CD1c-positive myeloid dendritic cell (primary cell): ENCODE results near the gene SIGLEC14.
"Not testable (repeated sequence)": the region's sequence is repeated elsewhere in the genome, so short reads cannot be mapped to it uniquely, and the experiment has no call there.

ENCODE experiments used
- DNase-seq: peaks from one replicate; pipeline ENCODE4 v3.0.0-alpha.2; 2016; ENCODE audit errors: extremely low spot score

Gene SIGLEC14, protein sequence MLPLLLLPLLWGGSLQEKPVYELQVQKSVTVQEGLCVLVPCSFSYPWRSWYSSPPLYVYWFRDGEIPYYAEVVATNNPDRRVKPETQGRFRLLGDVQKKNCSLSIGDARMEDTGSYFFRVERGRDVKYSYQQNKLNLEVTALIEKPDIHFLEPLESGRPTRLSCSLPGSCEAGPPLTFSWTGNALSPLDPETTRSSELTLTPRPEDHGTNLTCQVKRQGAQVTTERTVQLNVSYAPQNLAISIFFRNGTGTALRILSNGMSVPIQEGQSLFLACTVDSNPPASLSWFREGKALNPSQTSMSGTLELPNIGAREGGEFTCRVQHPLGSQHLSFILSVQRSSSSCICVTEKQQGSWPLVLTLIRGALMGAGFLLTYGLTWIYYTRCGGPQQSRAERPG

DNA sequence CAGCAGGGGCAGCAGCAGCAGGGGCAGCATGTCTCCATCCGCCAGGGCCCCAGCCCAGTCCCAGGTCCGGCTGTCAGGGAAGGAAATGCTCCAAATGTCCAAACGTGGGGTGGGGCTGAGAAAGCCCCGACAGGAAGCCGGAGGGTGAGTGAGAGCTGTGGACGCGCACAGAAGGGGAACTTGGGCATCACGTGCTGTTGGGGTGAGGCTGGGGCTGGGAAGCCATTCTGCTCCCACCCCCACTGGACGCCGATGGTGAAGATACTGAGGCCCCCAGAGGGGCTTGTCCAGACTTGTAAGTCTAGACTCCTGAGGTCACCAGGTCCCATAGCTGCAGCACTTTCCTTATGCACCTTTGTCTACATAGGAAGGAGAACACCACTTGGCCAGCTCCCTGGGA, at the start of gene SIGLEC14:
Gene SIGLEC14, minus strand, starts transcription at position 96 of the 400 bp plus-strand sequence. Its CDS starts 66 bp downstream, at position 30.
- DNase-seq: not testable (repeated sequence)

DNA sequence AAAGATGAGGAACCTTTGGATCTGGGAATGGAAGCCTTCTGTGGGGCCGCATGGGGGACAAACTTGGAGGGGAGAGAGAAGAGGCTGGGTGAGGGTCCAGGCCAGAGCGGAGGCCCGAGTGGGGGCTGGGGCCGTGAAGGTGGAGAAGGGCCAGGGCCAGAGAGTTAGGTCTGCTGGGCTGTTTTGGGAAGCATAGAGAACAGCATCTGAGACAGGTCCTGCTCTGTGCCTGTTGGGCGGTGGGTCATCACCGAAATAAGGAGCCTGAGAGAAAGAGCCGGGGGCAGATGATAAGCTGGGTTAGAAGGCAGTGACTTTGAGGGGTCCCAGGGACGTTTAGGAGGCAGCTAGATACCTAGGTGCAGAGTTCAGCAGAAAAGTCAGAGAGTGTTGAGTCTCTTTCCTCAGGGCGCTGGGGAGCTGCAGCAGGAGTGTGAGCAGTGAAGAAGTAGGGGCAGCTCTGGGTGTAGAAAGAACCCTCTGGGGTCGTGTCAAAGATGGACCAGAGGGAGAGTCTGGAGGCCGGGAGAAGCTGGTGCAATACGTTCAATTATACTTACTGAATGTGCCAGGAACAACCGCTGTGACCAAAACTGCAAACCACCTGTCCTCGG, 49.2 kb upstream of the SIGLEC14 start:
- no peak for DNase-seq

DNA sequence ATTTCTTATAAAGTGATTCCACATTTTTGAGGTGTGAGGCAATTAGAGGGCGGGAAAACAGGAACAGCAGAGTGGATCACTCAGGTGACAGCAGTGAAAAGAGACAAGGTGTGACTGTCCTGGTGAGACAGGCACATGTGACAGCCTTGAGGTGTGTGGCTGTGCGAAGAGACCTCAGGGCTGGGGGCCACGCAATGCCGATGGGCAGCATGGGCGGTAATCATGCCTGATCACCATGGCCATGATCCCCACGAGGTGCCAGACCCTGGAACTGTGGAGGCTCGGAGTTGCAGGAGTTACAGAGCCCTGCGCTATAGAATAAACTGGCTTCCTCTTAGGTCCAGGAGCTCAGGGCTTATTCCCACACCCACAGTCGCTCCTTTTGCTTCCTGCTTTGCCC, 48.5 kb upstream of the SIGLEC14 start:
- DNase-seq: peak; percentile 51

DNA sequence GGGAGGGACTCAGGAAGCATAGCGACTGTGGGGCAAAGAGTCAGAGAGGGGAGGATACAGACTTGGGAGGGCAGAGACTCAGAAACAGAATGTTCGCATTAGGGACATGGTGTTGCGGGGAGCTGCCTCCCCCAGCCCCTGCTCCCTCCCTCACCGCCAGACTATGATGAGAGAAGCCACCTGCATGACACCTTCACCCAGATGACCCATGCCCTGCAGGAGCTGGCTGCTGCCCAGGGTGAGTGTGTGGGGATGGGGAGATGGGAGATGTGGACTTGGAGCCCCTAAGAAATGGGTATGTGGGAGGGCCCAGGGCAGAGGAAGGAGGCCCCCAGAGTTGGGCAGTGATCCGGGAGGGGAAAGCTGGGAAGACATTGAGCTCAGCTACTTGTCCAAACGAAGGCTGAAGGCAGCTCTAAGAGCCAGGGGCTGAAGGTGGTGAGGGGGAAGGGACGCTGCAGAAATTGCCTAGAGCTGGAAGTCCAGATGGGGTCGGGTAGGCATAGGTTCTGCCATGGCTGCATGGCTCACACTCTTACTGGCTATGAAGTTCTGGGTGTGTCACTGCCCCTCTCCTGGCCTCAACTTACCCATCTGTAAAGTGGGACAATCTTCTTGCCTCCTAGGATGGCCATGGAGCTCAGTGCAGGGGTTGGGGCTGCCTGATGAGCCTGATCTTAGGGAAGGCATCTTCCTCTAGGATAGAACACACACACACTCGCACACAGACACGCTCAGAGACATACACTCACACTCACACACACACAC, 47.9 kb upstream of the SIGLEC14 start:
- no peak for DNase-seq

DNA sequence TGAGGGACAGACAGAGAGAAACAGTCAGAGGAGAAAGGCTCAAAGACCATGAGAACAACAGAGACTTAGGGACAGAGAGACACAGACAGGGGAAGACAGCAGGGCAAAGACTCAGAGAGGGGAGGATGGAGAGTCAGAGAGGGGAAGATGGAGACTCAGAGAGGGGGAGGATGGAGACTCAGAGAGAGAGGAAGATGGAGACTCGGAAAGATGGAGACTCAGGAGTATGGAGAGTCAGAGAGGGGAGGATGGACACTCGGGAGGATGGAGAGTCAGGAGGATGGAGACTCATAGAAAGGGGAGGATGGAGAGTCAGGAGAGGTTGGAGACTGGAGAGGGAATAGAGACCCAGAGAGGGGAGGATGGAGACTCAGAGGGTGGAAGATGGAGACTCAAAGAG, 47.2 kb upstream of the SIGLEC14 start:
- no peak for DNase-seq

DNA sequence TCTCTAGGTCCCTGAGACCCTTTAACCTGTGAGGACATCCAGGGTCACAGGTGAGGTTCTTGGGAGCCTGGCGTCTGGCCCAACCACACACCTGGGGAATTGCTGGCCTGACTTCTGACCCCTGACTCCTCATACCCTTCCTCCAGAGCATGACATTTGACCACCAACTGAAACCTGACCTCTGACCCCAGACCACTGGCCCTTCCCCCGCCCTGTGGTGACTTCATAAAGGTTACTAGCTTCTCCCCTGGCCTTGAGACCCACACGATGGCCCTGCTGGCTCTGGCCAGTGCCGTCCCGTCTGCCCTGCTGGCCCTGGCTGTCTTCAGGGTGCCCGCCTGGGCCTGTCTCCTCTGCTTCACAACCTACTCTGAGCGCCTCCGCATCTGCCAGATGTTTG, 46.6 kb upstream of the SIGLEC14 start, which contains the start of gene SPACA6:
Gene SPACA6, plus strand, starts transcription at position 71 of the 400 bp plus-strand sequence. Its CDS starts 197 bp downstream, at position 268.
- DNase-seq: no peak

DNA sequence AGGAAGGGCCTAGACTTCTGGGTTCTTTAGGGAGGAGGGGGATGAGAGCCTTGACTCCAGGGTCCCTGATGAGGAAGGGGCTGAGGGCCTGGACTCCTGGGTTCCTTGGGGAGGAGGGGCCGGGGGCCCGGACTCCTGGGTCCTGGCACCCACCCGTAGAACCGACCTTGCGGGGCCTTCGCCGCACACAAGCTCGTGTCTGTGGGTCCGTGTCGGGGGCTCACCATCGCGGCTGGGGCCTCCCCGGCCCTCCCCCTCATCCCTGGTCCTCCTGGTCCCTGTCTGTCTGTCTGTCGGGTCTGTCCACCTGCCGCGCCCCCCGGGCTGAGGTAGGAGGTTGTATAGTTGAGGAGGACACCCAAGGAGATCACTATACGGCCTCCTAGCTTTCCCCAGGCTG, 45.8 kb upstream of the SIGLEC14 start:
- DNase-seq: no peak

DNA sequence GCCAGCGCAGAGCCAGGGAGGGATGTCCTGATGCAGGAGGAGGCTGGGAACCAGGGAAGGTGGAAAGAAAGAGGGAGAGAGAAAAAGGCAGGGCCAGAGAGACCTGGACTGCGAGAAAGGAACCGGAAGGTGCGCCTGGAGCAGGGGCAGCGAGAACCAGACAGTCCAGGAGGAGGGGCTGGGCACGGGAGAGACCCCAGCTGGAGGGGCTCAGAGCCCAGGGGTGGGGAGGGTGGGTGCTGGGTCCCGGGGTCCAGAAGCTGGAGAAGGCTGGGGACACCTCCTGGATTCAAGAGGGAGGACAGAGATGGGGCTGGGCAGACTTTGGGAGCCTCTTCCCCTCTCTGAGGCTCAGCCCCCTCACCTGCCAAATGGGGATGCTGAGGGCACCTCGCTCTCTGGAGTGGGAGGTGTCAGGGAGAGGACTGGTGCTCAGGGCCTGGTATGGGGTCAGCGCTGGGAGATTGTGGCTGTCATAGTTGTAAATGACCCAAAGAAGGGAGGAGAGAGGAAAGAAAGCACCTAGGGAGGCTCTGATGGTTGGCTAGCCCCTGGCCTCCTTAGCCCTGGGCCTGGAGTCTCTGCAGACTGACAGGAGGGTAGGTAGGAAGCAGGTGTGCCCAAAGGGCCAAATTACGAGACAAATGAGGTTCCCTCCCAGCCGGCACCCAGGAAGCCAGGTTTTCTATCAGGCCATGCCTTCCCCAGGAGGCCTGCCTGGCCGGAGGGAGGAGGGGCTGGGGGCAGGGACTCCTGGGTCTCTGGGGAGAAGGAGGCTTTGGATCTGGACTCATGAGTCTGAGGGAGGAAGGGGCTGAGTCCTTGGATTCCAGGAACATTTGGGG, 45.2 kb upstream of the SIGLEC14 start:
- DNase-seq: no peak

DNA sequence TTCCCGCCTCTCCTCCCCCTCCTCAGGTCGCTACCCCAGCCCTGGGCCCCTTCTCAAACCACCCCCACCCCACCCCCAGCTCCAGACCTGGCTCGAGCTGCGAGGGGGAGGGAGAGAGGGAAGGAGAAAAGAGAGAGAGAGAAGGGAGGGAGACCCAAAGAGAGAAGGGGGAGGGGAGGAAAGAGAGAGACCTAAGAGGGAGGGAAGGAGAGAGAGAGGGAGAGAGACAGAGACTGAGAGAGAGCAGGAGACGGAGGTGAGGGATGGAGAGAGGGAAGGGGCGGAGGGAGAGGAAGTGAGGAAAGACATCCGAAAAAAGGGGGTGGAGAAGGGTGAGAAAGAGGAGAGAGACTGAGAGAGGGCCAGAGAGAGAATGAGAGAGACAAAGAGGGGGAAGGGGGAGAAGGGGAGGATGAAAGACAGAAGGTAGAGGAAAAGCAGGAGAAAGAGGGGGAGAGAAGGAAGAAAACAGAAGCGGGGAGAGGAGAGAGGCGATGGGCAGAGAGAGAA, 44.5 kb upstream of the SIGLEC14 start:
- no peak for DNase-seq

DNA sequence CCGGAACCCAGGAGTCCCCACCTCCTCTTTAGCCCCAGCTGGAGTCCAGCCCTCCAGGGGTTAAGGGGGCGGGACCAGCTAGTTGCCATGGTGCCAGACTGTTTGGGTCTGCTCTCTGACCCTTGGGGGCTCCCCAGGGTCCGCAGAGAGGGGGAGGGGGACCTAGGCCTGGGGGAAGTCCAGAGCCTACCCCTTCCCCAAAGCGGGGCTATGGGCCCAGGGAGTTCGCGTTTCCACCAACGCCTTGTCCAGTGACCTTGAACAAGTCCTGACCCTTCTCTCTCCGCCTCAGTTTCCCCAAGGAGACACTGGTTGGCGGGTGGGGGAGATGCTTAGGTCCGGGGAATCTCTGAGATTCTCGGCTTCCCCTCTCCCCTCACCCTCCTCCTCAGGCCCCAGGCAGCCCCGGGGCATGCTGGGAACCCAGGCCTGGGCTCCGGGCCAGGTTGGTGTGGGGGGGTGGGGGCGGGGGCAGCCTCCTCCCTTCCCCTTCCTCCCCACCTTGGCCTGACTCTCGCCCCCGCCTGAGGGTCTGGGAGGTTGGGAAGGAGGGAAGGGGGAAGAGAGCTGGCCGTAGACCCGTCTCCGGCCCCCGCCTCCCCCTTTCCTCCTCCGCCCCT, 43.9 kb upstream of the SIGLEC14 start:
- DNase-seq: peak; percentile 8

DNA sequence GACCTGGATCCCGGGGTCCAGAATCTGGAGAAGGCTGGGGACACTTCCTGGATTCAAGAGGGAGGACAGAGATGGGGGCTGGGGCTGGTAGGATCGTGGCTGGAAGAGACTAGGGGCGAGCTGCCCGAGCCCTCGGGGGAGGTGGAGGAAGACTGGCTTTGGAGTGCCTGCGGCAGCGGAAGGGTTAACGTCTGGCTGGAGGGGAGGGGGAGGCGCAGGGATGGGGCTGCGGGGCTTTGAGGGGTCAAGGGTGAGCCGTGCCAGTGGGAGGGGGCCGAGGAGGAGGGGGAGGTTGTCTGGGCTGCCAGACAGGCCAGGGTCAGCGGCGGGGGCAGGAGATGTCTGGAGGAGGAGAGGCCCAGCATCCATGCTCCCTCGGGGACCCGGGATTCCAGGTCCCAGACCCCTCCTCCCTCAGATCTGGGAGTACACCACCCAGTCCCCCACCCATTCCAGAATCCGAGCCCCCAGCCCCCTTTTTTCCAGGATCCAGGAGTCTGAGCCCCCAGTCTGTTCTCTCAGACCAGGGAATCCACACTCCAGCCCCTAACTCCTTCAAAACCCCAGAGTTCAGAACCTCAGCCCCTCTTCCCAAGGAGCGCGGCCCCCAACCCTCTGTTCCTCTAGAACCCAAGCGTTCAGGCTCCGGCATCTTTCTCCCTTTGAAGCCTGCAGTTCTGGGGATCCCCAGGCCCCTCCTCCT, 43.3 kb upstream of the SIGLEC14 start:
- no peak for DNase-seq

DNA sequence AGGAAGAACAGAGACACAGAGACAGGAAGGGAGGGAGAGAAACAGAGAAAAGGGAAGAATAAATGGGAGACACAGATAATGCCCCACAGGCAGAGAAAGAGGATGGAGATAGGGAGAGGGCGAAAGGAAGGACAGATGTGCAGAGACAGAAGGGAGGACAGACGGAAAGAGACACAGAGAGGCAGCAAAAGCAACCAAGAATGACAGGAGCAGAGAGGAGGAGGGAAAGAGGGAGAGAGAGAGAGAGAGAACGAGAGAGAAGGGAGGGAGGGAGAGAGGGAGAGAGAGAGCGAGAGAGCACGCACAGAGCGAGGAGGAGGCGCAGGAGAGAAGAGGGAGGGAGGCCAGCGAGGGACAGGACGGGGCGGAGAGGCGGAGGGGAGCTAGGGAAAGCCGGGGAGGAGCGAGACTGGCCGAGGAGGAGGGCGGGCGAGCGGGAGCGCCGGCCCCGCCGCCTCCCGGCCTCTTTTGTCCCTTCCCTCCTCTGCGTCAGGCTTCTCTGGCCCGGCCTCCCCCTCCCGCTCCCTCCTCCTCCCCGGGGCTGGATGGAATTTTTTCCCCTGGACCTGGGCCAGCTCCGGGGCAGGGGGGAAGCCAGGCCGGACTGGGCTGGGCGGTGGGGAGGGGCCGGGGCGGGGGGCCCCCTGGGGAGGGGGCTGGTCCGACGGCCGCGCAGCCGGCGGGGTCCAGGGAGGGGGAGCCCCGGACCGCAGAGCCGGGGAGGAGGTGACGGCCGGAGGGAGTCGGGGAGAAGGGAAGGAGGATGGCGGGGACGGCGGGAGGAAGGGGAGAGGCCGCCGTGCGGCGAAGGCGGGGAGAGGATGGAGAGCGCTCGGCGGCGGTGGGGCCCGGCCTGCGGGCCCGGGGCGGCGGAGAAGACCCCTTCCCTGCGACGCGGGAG, 42.3 kb upstream of the SIGLEC14 start:
- DNase-seq: peak; percentile 34

DNA sequence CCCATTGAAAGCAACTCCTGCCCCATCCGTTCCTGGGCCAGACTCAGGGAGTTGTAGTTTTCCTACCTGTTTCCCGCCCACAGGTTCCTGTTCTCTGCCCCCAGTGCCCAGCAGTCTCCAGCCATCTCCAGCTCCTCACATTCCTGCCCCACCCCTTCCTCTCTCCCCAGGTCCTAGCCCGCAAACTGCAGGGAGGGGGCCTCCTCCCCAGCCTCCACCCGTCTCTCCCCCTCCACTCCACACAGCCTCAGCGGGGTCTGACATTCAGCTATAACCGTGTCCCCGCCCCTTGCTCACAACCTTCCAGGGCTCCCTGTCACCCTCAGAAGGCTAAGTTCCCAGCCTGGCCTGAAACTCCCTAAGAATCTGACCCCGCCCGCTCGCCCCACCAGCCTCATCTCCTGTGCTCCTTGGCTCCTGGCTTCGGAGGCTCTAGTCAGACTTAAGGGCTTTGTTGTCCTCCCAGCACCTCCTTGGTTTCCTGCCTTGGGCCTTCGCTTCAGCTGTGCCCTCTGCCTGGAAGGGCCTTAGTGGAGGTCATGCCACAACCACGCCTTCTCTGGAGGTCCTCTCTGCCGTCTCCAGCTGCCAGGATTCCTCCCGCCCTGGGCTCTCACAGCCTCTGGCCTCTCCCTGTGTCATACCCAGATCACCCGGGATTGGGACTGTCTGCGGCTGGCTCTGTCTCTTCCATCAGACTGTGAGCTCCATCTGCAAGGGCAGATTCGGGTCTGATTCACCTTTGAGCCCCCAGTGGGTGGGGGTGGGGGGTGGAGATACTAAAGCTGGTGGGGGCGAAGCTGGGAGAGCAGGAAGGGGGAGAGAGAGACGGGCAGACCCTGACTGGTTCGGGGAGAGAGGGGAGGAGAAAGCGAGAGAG, 41.4 kb upstream of the SIGLEC14 start:
- no peak for DNase-seq

DNA sequence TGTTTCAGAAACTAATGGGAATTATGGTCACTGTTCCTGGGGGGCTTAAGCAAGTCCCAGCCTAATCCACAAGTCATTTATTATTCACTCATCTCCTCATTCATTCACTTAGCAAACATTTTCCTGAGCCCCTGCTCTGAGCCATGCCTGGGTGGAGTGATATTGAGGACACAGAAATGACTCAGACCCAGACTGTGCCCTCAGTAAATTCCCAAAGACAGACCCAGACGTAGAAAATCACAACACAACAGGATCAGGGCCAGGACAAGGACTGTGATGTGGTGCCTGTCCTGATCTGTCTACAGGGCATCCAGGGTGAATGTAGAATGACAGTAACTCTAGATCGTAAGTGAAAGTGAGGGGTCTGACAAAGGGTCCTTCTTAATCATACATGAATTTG, 39.5 kb upstream of the SIGLEC14 start:
- no peak for DNase-seq

DNA sequence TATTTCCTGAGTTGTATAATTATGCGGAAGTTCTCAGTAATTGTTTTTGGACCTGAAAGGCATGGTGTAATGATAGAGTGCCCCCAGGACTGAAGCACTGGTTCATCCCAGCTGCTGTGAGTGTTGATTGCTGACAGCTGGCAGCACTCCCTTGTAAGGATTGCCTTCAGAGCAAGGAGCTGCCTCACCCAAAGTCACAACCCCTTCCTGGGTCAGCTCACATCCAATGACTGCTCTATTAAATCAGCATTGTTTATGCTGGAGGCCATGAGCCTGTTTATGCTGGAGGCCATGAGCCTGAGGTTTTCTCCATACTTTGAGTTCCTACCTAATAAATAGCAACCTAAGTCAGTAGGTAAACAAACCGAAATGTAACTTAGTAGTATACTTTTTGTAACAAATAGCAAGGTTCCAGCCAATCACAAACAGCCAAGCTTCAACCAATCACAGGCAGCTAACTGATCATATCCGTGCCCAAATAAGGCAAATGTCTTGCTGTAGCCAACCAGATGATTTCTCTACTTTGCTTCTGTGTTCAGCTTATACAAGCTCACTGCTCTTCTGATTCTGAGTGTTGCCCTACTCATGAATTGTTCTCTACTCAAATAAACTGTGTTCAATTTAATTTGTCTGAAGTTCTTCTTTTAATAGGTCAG, 34.8 kb upstream of the SIGLEC14 start:
- no peak for DNase-seq

DNA sequence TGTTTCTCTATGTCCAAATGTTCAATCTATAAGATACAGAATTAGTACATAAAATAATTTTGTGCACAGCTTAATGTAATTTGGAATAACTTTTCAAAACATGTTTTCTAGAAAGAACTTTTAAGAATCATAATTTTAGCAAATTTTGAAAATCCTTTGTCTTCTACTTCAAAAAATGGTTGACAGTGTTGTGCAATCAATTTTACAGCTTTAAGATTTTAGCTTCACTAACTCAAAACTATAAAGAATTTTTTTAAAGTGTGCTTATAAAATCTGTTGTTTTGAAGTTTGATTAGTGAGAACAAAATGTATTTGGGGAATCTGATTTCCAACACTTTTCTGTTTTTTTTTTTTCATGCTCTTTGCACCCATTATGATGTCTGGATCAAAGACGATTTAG, 33.8 kb upstream of the SIGLEC14 start:
- DNase-seq: no peak

DNA sequence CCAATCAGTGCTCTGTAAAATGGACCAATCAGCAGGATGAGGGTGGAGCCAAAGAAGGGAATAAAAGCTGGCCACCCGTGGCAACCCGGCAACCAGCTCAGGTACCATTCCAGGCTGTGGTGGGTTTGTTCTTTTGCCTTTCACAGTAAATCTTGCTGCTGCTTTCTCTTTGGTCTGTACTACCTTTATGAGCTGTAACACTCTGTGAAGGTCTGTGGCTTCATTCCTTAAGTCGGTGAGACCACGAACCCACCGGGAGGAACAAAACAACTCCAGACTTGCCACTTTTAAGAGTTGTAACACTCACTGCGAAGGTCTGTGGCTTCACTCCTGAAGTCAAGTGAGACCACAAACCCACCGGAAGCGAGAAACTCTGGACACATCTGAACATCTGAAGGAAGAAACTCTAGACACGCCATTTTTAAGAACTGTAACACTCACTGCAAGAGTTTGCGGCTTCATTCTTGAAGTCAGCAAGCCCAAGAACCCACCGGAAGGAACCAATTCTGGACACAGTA, 30.0 kb upstream of the SIGLEC14 start:
- no peak for DNase-seq
